HepG2 (cell line): ENCODE data around the gene ANTKMT. TPM values are rescaled to one million over a fixed set of nuclear protein-coding genes. Genes with fewer than 3 reads are reported as not detected.

Source experiments
- GABPA ChIP-seq, 2 experiments: IDR thresholded peaks; 2 replicates each; pipeline ENCODE4 v1.6.1; 2011 to 2016; ENCODE audit warnings: low read depth in 2 of 2, low read length in 1 of 2, missing biosample characterization in 1 of 2, missing genetic modification characterization in 1 of 2
- HNRNPL ChIP-seq: fragments of 200-400 bp; formaldehyde crosslinking; IDR thresholded peaks from 2 replicates; pipeline ENCODE4 v1.6.1; 2017; ENCODE audit warnings: mild to moderate bottlenecking, low read depth, low read length
- NFIB ChIP-seq: sonication (generic); formaldehyde crosslinking; IDR thresholded peaks from 2 replicates; pipeline ENCODE4 v1.9.0; 2021; ENCODE audit warnings: missing genetic modification reagents, mild to moderate bottlenecking, borderline replicate concordance
- RBFOX2 ChIP-seq: fragments of 200-400 bp; formaldehyde crosslinking; IDR thresholded peaks from 2 replicates; pipeline ENCODE4 v1.6.1; 2017; ENCODE audit warnings: low read depth, mild to moderate bottlenecking, low read length
- SP1 ChIP-seq, 2 experiments: fragments of 450-650 bp in 1 of 2; sonication (generic) in 1 of 2; formaldehyde crosslinking in 1 of 2; IDR thresholded peaks; 2 replicates each; pipeline versions ENCODE4 v1.4.0 to v1.6.1; 2016 to 2020; ENCODE audit warnings: missing genetic modification reagents in 1 of 2
- TCF12 ChIP-seq, 2 experiments: fragments of 450-650 bp in 1 of 2; sonication (generic) in 1 of 2; formaldehyde crosslinking in 1 of 2; IDR thresholded peaks; 2 replicates each; pipeline versions ENCODE4 v1.6.1 to v1.8.0; 2017 to 2022; ENCODE audit warnings: antibody characterized with exemption in 1 of 2, mild to moderate bottlenecking in 1 of 2, missing genetic modification reagents in 1 of 2, moderate library complexity in 1 of 2
- TMF1 ChIP-seq: sonication (generic); formaldehyde crosslinking; IDR thresholded peaks from 2 replicates; pipeline ENCODE4 v1.8.1; 2022; ENCODE audit warnings: low read depth, missing genetic modification reagents
- ZNF547 ChIP-seq: sonication (generic); formaldehyde crosslinking; IDR thresholded peaks from 2 replicates; pipeline ENCODE4 v1.5.1; 2020; ENCODE audit warnings: mild to moderate bottlenecking, missing genetic modification reagents
- ZNF550 ChIP-seq: sonication (generic); formaldehyde crosslinking; IDR thresholded peaks from 2 replicates; pipeline ENCODE4 v1.4.0; 2020; ENCODE audit warnings: mild to moderate bottlenecking, missing genetic modification reagents, borderline replicate concordance
- ZNF614 ChIP-seq: IDR thresholded peaks from 2 replicates; pipeline ENCODE4 v1.6.1; 2018; ENCODE audit warnings: missing biosample characterization, missing genetic modification reagents, inconsistent platforms, borderline replicate concordance
- ZNF782 ChIP-seq: sonication (generic); formaldehyde crosslinking; IDR thresholded peaks from 2 replicates; pipeline ENCODE4 v1.4.0; 2020; ENCODE audit warnings: missing genetic modification reagents, mild to moderate bottlenecking, borderline replicate concordance
- ZNF788 ChIP-seq: sonication (generic); formaldehyde crosslinking; IDR thresholded peaks from 2 replicates; pipeline ENCODE4 v1.5.0; 2020; ENCODE audit warnings: mild to moderate bottlenecking, missing genetic modification reagents, borderline replicate concordance
- ZNF839 ChIP-seq: sonication (generic); formaldehyde crosslinking; IDR thresholded peaks from 2 replicates; pipeline ENCODE4 v1.4.0; 2020; ENCODE audit warnings: missing genetic modification reagents, mild to moderate bottlenecking, borderline replicate concordance
- ZSCAN9 ChIP-seq: IDR thresholded peaks from 2 replicates; pipeline ENCODE4 v1.6.1; 2016; ENCODE audit warnings: borderline replicate concordance
- polyA plus RNA-seq, 8 experiments: library from polyadenylated mRNA; depleted of rRNA in 3 of 8; stranded (reverse) in 7 of 8; unstranded in 1 of 8; fragments of >200 nt; fragmentation: Illumina TruSeq in 4 of 8; extraction: Trizol in 4 of 8; gene quantifications; 2 replicates each; pipeline versions ENCODE4 v1.2.1 to v1.2.3, GENCODE V29; 2011 to 2016; ENCODE audit warnings: low read depth in 4 of 8, missing spikeins in 1 of 8, mixed read lengths in 1 of 8; ENCODE audit not compliant: insufficient read depth in 1 of 8
- total RNA-seq, 5 experiments: library from RNA; depleted of rRNA; stranded (reverse); fragments of >200 nt; fragmentation: Illumina TruSeq; extraction: Trizol; gene quantifications; 2 replicates each; pipeline ENCODE4 v1.2.3, GENCODE V29; 2016; ENCODE audit warnings: low read depth in 1 of 5
- TF ChIP-seq, protein P1 (sequence below): sonication (generic); formaldehyde crosslinking; IDR thresholded peaks from 2 replicates; pipeline ENCODE4 v1.4.0; 2020; ENCODE audit warnings: mild to moderate bottlenecking, missing genetic modification reagents
- TF ChIP-seq, protein P2 (sequence below): sonication (generic); formaldehyde crosslinking; IDR thresholded peaks from 2 replicates; pipeline ENCODE4 v1.4.0; 2020; ENCODE audit warnings: mild to moderate bottlenecking, missing genetic modification reagents, borderline replicate concordance
- TF ChIP-seq, protein P3 (sequence below): sonication (generic); formaldehyde crosslinking; IDR thresholded peaks from 2 replicates; pipeline ENCODE4 v1.5.1; 2020; ENCODE audit warnings: mild to moderate bottlenecking, missing genetic modification reagents, moderate library complexity

The ANTKMT gene
- total and polyA plus RNA-seq, 2 of the 13 experiments (the other 11 are each of a cell fraction or from before 2014, with no cell fraction given) = 7.5 to 47.8 TPM

DNA sequence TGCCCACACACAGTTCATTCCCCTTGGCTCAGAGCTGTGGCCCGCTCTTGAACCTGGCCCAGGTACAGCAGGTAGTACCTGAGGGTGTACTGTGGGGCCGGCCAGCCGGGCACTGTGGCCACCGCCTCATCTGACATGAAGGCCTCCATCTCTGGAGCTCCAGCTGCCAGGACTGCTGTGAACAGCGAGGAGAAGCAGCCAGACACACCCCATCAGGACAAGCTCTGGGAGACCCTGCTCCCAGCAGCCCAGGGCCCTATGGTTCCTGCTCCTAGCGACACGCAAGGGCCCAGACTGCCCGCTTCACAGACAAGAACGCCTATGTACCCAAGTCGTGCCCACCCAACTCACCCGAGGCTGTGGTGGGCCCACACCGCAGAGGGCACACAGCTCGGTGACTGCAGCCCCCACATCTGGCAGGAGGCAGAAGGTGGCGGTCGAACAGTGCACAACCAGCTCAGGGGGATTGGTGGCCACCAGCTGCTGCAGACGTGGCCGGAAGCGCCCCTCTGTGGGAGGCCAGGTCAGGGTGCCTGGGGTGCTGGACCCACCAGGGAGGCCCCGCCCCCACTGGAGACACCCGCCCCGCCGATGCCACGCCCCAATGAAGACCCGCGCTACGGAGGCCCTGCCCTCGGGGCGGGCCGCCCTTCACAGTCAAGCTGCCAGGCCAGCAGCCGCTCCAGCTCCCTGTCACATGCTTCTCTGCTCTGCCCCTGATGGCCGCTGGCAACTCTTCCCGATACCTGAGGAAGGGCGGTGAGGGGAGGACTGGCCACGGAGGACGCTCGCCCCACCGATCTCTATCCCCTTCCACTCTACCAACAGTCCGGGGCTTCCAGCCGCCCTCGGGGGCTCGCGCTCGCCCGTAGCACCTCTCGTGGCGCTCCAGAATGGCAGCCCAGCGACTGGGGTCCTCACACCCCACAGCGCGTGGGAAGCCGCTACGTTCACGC is 41.8 kb upstream of the ANTKMT start (continued):
- TF ChIP-seq, protein P1, sequence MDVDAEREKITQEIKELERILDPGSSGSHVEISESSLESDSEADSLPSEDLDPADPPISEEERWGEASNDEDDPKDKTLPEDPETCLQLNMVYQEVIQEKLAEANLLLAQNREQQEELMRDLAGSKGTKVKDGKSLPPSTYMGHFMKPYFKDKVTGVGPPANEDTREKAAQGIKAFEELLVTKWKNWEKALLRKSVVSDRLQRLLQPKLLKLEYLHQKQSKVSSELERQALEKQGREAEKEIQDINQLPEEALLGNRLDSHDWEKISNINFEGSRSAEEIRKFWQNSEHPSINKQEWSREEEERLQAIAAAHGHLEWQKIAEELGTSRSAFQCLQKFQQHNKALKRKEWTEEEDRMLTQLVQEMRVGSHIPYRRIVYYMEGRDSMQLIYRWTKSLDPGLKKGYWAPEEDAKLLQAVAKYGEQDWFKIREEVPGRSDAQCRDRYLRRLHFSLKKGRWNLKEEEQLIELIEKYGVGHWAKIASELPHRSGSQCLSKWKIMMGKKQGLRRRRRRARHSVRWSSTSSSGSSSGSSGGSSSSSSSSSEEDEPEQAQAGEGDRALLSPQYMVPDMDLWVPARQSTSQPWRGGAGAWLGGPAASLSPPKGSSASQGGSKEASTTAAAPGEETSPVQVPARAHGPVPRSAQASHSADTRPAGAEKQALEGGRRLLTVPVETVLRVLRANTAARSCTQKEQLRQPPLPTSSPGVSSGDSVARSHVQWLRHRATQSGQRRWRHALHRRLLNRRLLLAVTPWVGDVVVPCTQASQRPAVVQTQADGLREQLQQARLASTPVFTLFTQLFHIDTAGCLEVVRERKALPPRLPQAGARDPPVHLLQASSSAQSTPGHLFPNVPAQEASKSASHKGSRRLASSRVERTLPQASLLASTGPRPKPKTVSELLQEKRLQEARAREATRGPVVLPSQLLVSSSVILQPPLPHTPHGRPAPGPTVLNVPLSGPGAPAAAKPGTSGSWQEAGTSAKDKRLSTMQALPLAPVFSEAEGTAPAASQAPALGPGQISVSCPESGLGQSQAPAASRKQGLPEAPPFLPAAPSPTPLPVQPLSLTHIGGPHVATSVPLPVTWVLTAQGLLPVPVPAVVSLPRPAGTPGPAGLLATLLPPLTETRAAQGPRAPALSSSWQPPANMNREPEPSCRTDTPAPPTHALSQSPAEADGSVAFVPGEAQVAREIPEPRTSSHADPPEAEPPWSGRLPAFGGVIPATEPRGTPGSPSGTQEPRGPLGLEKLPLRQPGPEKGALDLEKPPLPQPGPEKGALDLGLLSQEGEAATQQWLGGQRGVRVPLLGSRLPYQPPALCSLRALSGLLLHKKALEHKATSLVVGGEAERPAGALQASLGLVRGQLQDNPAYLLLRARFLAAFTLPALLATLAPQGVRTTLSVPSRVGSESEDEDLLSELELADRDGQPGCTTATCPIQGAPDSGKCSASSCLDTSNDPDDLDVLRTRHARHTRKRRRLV (CRISPR knock-in tag) = 0 out of 2 replicates have a peak, but pooled peaks have one; percentile 6
- TF ChIP-seq ZNF614 (CRISPR knock-in tag) (peak; percentile 35; the same call in 1 of the 2 replicates), TMF1 (CRISPR knock-in tag) (peak; percentile 30; the same call in 1 of the 2 replicates), ZNF550 (CRISPR knock-in tag) (no peak), ZNF782 (CRISPR knock-in tag) (no peak), ZNF788 (CRISPR knock-in tag) (0 out of 2 replicates have a peak, but pooled peaks have one; percentile 31), TCF12 (IDR thresholded peaks at IDR 0.05) (no peak), TCF12 (CRISPR knock-in tag; IDR thresholded peaks at IDR 0.05) (no peak), ZNF839 (peak; percentile 32; the same call in 1 of the 2 replicates), RBFOX2 (peak; percentile 61), HNRNPL (peak; percentile 65; the same call in 1 of the 2 replicates), ZSCAN9 (CRISPR knock-in tag) (peak; percentile 25; the same call in 1 of the 2 replicates), SP1 (IDR thresholded peaks at IDR 0.05) (no peak), SP1 (CRISPR knock-in tag; IDR thresholded peaks at IDR 0.05) (peak; percentile 65), ZNF547 (CRISPR knock-in tag) (peak; percentile 54; the same call in 1 of the 2 replicates), NFIB (CRISPR knock-in tag) (no peak), GABPA (IDR thresholded peaks at IDR 0.05; ENCODE audit: low read depth, low read length) (0 out of 2 replicates have a peak, but pooled peaks have one; percentile 27), GABPA (CRISPR knock-in tag; IDR thresholded peaks at IDR 0.05; ENCODE audit: low read depth) (peak; percentile 80)
- TF ChIP-seq, protein P2, sequence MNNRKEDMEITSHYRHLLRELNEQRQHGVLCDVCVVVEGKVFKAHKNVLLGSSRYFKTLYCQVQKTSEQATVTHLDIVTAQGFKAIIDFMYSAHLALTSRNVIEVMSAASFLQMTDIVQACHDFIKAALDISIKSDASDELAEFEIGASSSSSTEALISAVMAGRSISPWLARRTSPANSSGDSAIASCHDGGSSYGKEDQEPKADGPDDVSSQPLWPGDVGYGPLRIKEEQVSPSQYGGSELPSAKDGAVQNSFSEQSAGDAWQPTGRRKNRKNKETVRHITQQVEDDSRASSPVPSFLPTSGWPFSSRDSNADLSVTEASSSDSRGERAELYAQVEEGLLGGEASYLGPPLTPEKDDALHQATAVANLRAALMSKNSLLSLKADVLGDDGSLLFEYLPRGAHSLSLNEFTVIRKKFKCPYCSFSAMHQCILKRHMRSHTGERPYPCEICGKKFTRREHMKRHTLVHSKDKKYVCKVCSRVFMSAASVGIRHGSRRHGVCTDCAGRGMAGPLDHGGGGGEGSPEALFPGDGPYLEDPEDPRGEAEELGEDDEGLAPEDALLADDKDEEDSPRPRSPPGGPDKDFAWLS (CRISPR knock-in tag) = peak; percentile 55; the same call in 1 of the 2 replicates
- TF ChIP-seq, protein P3, sequence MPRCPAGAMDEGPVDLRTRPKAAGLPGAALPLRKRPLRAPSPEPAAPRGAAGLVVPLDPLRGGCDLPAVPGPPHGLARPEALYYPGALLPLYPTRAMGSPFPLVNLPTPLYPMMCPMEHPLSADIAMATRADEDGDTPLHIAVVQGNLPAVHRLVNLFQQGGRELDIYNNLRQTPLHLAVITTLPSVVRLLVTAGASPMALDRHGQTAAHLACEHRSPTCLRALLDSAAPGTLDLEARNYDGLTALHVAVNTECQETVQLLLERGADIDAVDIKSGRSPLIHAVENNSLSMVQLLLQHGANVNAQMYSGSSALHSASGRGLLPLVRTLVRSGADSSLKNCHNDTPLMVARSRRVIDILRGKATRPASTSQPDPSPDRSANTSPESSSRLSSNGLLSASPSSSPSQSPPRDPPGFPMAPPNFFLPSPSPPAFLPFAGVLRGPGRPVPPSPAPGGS (CRISPR knock-in tag) = peak; percentile 39; the same call in 1 of the 2 replicates
